ENCODE measurements around the gene MYO18A. TPM values are rescaled to one million over a fixed set of nuclear protein-coding genes. Genes with fewer than 3 reads are reported as not detected.

MYO18A gene
- total RNA-seq, 1 donor from 2014 or later: 45.9 TPM

- Mint-ChIP-seq H3K9me3 (ENCODE audit: unreplicated experiment) (no peaks in the 10 kb centered on the region), H3K4me3 (ENCODE audit: unreplicated experiment) (no peak overlapping the region), H3K27ac (ENCODE audit: unreplicated experiment) (no peak overlapping the region), H3K36me3 (ENCODE audit: low read depth, unreplicated experiment) (peaks cover 5% of the 10 kb centered on the region), H3K27me3 (ENCODE audit: low read depth, unreplicated experiment) (no peaks in the 10 kb centered on the region), H3K4me1 (ENCODE audit: low read depth, unreplicated experiment) (peaks cover 6% of the 10 kb centered on the region)
- Histone ChIP-seq H3K9ac (ENCODE audit: low read length) (no peak overlapping the region), H3K79me2 (ENCODE audit: insufficient read depth, low read length) (no peaks in the 10 kb centered on the region), H3K4me1 (ENCODE audit: insufficient read depth, low read length) (peaks cover 8% of the 10 kb centered on the region), H3K36me3 (ENCODE audit: insufficient read depth, low read length) (no peaks in the 10 kb centered on the region), H3K4me2 (ENCODE audit: low read length) (no peak overlapping the region), H3K27me3 (ENCODE audit: insufficient read depth, low read length) (no peaks in the 10 kb centered on the region), H3K27ac (ENCODE audit: low read depth, low read length) (no peak overlapping the region), H4K20me1 (ENCODE audit: insufficient read depth, low read length) (peaks cover 34% of the 10 kb centered on the region), H3K9me3 (ENCODE audit: insufficient read depth, low read depth, low read length) (no peaks in the 10 kb centered on the region), H2AFZ (ENCODE audit: low read depth, low read length) (no peak overlapping the region), H3K4me3 (ENCODE audit: insufficient read depth, low read depth, low read length) (no peak overlapping the region)
- no peak for TF ChIP-seq CTCF (IDR thresholded peaks at IDR 0.05; ENCODE audit: insufficient read depth, low read depth, low read length)
- FAIRE-seq (no peak), DNase-seq (ENCODE audit: low read depth) (no peak)
Observed at GRCh38 chr17:29126268-29126930, 53.8 kb downstream of the MYO18A start.

- H3K4me1 Mint-ChIP-seq (ENCODE audit: low read depth, unreplicated experiment): peaks cover 1% of the 10 kb centered on the region
Observed at GRCh38 chr17:29125651-29126050, 54.5 kb downstream of the MYO18A start.

More at GRCh38 chr17:29125651-29126050, 54.5 kb downstream of the MYO18A start:
- Histone ChIP-seq H3K9me3 (ENCODE audit: insufficient read depth, low read depth, low read length) (no peaks in the 10 kb centered on the region), H4K20me1 (ENCODE audit: insufficient read depth, low read length) (peaks cover 34% of the 10 kb centered on the region), H3K4me1 (ENCODE audit: insufficient read depth, low read length) (peaks cover 8% of the 10 kb centered on the region), H3K36me3 (ENCODE audit: insufficient read depth, low read length) (no peaks in the 10 kb centered on the region), H3K27me3 (ENCODE audit: insufficient read depth, low read length) (no peaks in the 10 kb centered on the region), H2AFZ (ENCODE audit: low read depth, low read length) (no peak overlapping the region), H3K27ac (ENCODE audit: low read depth, low read length) (no peak overlapping the region), H3K4me2 (ENCODE audit: low read length) (no peak overlapping the region), H3K4me3 (ENCODE audit: insufficient read depth, low read depth, low read length) (no peak overlapping the region), H3K9ac (ENCODE audit: low read length) (no peak overlapping the region), H3K79me2 (ENCODE audit: insufficient read depth, low read length) (no peaks in the 10 kb centered on the region)
- Mint-ChIP-seq H3K27me3 (ENCODE audit: low read depth, unreplicated experiment) (no peaks in the 10 kb centered on the region), H3K9me3 (ENCODE audit: unreplicated experiment) (no peaks in the 10 kb centered on the region), H3K36me3 (ENCODE audit: low read depth, unreplicated experiment) (peaks cover 10% of the 10 kb centered on the region), H3K4me3 (ENCODE audit: unreplicated experiment) (no peak overlapping the region), H3K27ac (ENCODE audit: unreplicated experiment) (no peak overlapping the region)
- TF ChIP-seq EZH2 (IDR thresholded peaks at IDR 0.05; ENCODE audit: insufficient read depth, low read length) (no peak), CTCF (IDR thresholded peaks at IDR 0.05; ENCODE audit: insufficient read depth, low read depth, low read length) (no peak)
- no peak for DNase-seq (ENCODE audit: low read depth)
- FAIRE-seq: no peak
